HCT116 (cell line): ENCODE data around the gene PHYKPL. TPM values are rescaled to one million over a fixed set of nuclear protein-coding genes. Genes with fewer than 3 reads are reported as not detected.

ENCODE experiments used
- ATAC-seq: fragments of 200-7000 bp; cut with Tn5 transposase; 2 replicates; pipeline ENCODE4 v1.9.1; 2020; ENCODE audit warnings: mild to moderate bottlenecking, moderate library complexity
- BruUV-seq: library from RNA; stranded (reverse); fragments of 400-500 nt; replicated peaks from 2 replicates; lab custom pipeline; 2021; lab: Mats Ljungman, UMichigan
- CTCF ChIA-PET: fragments of 300-600 bp; sonication (Branson Sonifier 250); formaldehyde crosslinking; loops from one replicate; lab custom pipeline; 2021; ENCODE audit warnings: antibody characterized with exemption; lab: Charles Lee
- POLR2A ChIA-PET: fragments of 300-600, 350-600 bp; sonication (Branson Sonifier 250); formaldehyde crosslinking; loops from one replicate; lab custom pipeline; 2021; ENCODE audit warnings: antibody characterized with exemption; lab: Charles Lee
- RAD21 ChIA-PET, 2 experiments: fragments of 300-600 bp; sonication (Branson Sonifier 250); formaldehyde crosslinking; loops; one replicate each; lab custom pipeline; 2023; ENCODE audit warnings: low total read pairs in 2 of 2; ENCODE audit not compliant: uncharacterized antibody in 2 of 2, unreplicated experiment in 2 of 2, low non-redundant PET in 1 of 2; lab: Charles Lee
- DNase-seq: peaks from one replicate; pipeline ENCODE4 v3.0.0-alpha.2; 2010; ENCODE audit warnings: low read depth, low spot score
- H2AFZ ChIP-seq: fragments of 200-600 bp; shearing (Covaris generic), sonication (generic); 2 replicates; pipeline ENCODE4 v1.6.1; 2017; ENCODE audit warnings: low read depth, mixed run types, mixed read lengths, antibody characterized with exemption, low read length; ENCODE audit not compliant: poor library complexity, severe bottlenecking
- H3K27ac ChIP-seq: 2 replicates; pipeline ENCODE4 v1.5.1; 2012; ENCODE audit warnings: low read depth, low read length
- H3K27me3 ChIP-seq: fragments of 200-600 bp; sonication (generic); 2 replicates; pipeline ENCODE4 v1.6.1; 2016; ENCODE audit warnings: mixed run types, low read length, mixed read lengths; ENCODE audit not compliant: insufficient read depth
- H3K36me3 ChIP-seq, 2 experiments: fragments of 200-500 bp in 1 of 2; fragments of 200-600 bp in 1 of 2; sonication (Bioruptor generic) in 1 of 2; sonication (generic) in 1 of 2; 2 replicates each; pipeline versions ENCODE4 v1.5.1 to v1.6.1; 2014 to 2016; ENCODE audit warnings: low read length in 2 of 2, inconsistent platforms in 1 of 2, mixed read lengths in 1 of 2, mixed run types in 1 of 2; ENCODE audit not compliant: insufficient read depth in 2 of 2, control insufficient read depth in 1 of 2
- H3K4me1 ChIP-seq, 2 experiments: fragments of 200-600 bp in 1 of 2; sonication (generic) in 1 of 2; 2 replicates each; pipeline versions ENCODE4 v1.5.1 to v1.6.1; 2012 to 2017; ENCODE audit warnings: low read length in 2 of 2, inconsistent platforms in 1 of 2, mild to moderate bottlenecking in 1 of 2, mixed read lengths in 1 of 2, mixed run types in 1 of 2, moderate library complexity in 1 of 2; ENCODE audit not compliant: insufficient read depth in 2 of 2, control insufficient read depth in 1 of 2
- H3K4me2 ChIP-seq: fragments of 200-600 bp; sonication (generic); 2 replicates; pipeline ENCODE4 v1.6.1; 2017; ENCODE audit warnings: mixed run types, low read length, mixed read lengths
- H3K4me3 ChIP-seq, 2 experiments: fragments of 200-600 bp in 1 of 2; sonication (generic) in 1 of 2; replicated peaks in 1 of 2; 2 replicates each; pipeline ENCODE4 v1.5.1; 2011 to 2016; ENCODE audit warnings: low read length in 2 of 2, control low read depth in 1 of 2, low read depth in 1 of 2, mild to moderate bottlenecking in 1 of 2, mixed read lengths in 1 of 2, mixed run types in 1 of 2
- H3K79me2 ChIP-seq: fragments of 200-600 bp; sonication (generic); 2 replicates; pipeline ENCODE4 v1.6.1; 2017; ENCODE audit warnings: mild to moderate bottlenecking, mixed run types, low read length, moderate library complexity, mixed read lengths; ENCODE audit not compliant: insufficient read depth
- H3K9ac ChIP-seq: fragments of 200-600 bp; sonication (generic); 2 replicates; pipeline ENCODE4 v1.6.1; 2016; ENCODE audit warnings: low read length, mixed read lengths
- H3K9me2 ChIP-seq: fragments of 200-600 bp; sonication (generic), shearing (Covaris generic); 2 replicates; pipeline ENCODE4 v1.6.1; 2017; ENCODE audit warnings: mixed run types, mild to moderate bottlenecking, moderate library complexity; ENCODE audit not compliant: insufficient read depth
- H3K9me3 ChIP-seq, 2 experiments: fragments of 200-500 bp in 1 of 2; fragments of 200-600 bp in 1 of 2; sonication (Bioruptor generic) in 1 of 2; sonication (generic) in 1 of 2; 2 replicates each; pipeline ENCODE4 v1.6.1; 2014 to 2017; ENCODE audit warnings: low read length in 2 of 2, mixed read lengths in 2 of 2, inconsistent platforms in 1 of 2, low read depth in 1 of 2, mild to moderate bottlenecking in 1 of 2, mixed run types in 1 of 2, moderate library complexity in 1 of 2; ENCODE audit not compliant: control insufficient read depth in 1 of 2, insufficient read depth in 1 of 2
- H4K20me1 ChIP-seq: fragments of 200-600 bp; sonication (generic), shearing (Covaris generic); 2 replicates; pipeline ENCODE4 v1.6.1; 2017; ENCODE audit warnings: mixed run types, mild to moderate bottlenecking, moderate library complexity; ENCODE audit not compliant: insufficient read depth
- CEBPB ChIP-seq: IDR thresholded peaks from 2 replicates; pipeline ENCODE4 v1.6.1; 2012; ENCODE audit warnings: low read depth
- ELF1 ChIP-seq: IDR thresholded peaks from 2 replicates; pipeline ENCODE4 v1.6.1; 2012; ENCODE audit warnings: low read depth, borderline replicate concordance
- EZH2 ChIP-seq: fragments of 200-600 bp; sonication (generic); IDR thresholded peaks from 2 replicates; pipeline ENCODE4 v1.6.1; 2017; ENCODE audit warnings: antibody characterized with exemption, mixed run types
- JUND ChIP-seq: IDR thresholded peaks from 2 replicates; pipeline ENCODE4 v1.6.1; 2012
- SIN3A ChIP-seq: IDR thresholded peaks from 2 replicates; pipeline ENCODE4 v1.6.1; 2012; ENCODE audit warnings: low read depth
- SRF ChIP-seq: IDR thresholded peaks from 2 replicates; pipeline ENCODE4 v1.6.1; 2012; ENCODE audit warnings: low read depth
- TCF7L2 ChIP-seq: IDR thresholded peaks from 2 replicates; pipeline ENCODE4 v1.7.0; 2011; ENCODE audit warnings: borderline replicate concordance, inconsistent platforms; ENCODE audit not compliant: insufficient read depth, insufficient read length; ENCODE audit errors: extremely low read depth
- YY1 ChIP-seq: IDR thresholded peaks from 2 replicates; pipeline ENCODE4 v1.6.1; 2011; ENCODE audit warnings: low read length, low read depth, moderate library complexity, mild to moderate bottlenecking; ENCODE audit not compliant: insufficient replicate concordance; ENCODE audit errors: extremely low read depth
- intact Hi-C: fragments of 100-400 bp; cut with micrococcal nuclease; formaldehyde crosslinking; loops from 2 replicates; pipeline ENCODE4 v1.10.0; 2022
- total RNA-seq: library from RNA; stranded (reverse); gene quantifications from one replicate; pipeline ENCODE4 v1.2.1, GENCODE V29; 2021; ENCODE audit not compliant: unreplicated experiment
- TF ChIP-seq, protein P1 (sequence below), 3 experiments: fragments of 200-600 bp in 1 of 3; sonication (generic) in 1 of 3; IDR thresholded peaks in 2 of 3; conservative IDR thresholded peaks in 1 of 3; 2 replicates each; pipeline ENCODE4 v1.5.1; 2012 to 2017; ENCODE audit warnings: low read depth in 2 of 3, low read length in 2 of 3, antibody characterized with exemption in 1 of 3, borderline replicate concordance in 1 of 3, control low read depth in 1 of 3, mild to moderate bottlenecking in 1 of 3, mixed read lengths in 1 of 3, mixed run types in 1 of 3, moderate library complexity in 1 of 3; ENCODE audit not compliant: insufficient read depth in 1 of 3

PHYKPL gene
- total RNA-seq, 1 experiment from 2014 or later = 57.8 TPM

DNA sequence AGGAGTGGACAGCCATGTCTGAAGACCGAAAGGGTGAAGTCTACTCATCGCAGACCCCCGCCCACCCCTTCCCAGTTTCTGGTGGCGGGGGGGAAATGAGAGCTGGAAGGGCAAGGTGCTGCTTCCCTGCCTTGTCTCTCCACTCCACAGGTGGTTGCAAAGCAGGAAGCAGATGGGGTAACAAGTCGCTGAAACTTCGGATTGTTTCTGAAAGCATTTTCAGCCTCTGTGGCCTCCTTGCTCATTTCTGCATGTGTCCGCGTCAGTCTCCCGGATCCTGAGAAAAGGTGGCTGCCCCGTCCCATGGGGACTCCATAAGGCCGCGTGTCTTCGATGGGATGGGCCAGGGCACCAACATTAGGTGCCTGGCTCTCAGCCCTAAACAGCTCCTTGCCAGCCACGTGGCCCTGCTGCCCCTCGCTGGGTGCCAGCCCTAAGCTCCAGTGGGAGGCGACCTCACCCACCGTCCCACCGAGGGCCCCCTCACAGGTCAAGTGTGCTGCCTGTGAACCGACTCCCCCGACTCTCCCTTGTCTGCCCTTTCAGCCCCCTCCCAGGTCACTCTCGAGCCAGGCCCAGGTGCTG, 971 bp downstream of the PHYKPL start:
- peak overlapping the region; percentile 98 for H3K9ac ChIP-seq
- ChIA-PET RAD21 (no interaction called here), POLR2A (no interaction called here), CTCF (no interaction called here)
- no peak overlapping the region for H2AFZ ChIP-seq
- H3K4me1 ChIP-seq = peaks cover 13 to 31% of the 10 kb centered on the region in 2 experiments
- H3K79me2 ChIP-seq = peaks cover 30% of the 10 kb centered on the region
- TSS peak; percentile 42 for BruUV-seq
- peaks cover 3 to 37% of the 10 kb centered on the region in 2 experiments; a peak in 3 of 4 replicates for H3K36me3 ChIP-seq
- H3K9me3 ChIP-seq = no peaks in the 10 kb centered on the region
- peak overlapping the region; percentile 95 for H3K27ac ChIP-seq
- H3K4me3 ChIP-seq = peak overlapping the region; percentile 94 to 99
- H3K27me3 ChIP-seq = no peaks in the 10 kb centered on the region
- H4K20me1 ChIP-seq = no peaks in the 10 kb centered on the region
- no peak for TF ChIP-seq SIN3A
- TF ChIP-seq YY1 = no peak
- TF ChIP-seq, protein P1, sequence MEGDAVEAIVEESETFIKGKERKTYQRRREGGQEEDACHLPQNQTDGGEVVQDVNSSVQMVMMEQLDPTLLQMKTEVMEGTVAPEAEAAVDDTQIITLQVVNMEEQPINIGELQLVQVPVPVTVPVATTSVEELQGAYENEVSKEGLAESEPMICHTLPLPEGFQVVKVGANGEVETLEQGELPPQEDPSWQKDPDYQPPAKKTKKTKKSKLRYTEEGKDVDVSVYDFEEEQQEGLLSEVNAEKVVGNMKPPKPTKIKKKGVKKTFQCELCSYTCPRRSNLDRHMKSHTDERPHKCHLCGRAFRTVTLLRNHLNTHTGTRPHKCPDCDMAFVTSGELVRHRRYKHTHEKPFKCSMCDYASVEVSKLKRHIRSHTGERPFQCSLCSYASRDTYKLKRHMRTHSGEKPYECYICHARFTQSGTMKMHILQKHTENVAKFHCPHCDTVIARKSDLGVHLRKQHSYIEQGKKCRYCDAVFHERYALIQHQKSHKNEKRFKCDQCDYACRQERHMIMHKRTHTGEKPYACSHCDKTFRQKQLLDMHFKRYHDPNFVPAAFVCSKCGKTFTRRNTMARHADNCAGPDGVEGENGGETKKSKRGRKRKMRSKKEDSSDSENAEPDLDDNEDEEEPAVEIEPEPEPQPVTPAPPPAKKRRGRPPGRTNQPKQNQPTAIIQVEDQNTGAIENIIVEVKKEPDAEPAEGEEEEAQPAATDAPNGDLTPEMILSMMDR (IDR thresholded peaks at IDR 0.05 in 2 of 3, conservative IDR thresholded peaks at IDR 0.05 in 1 of 3; ENCODE audit: borderline replicate concordance in 1 of 3, insufficient read depth in 1 of 3, low read depth in 2 of 3, low read length in 2 of 3) = no peak
- no peak for TF ChIP-seq SRF
- no peak for TF ChIP-seq TCF7L2
- TF ChIP-seq JUND = no peak
- no peak for TF ChIP-seq CEBPB
- TF ChIP-seq EZH2 = no peak
- no peak for TF ChIP-seq ELF1
- no peak for DNase-seq
- peak overlapping the region; percentile 93 for H3K4me2 ChIP-seq
- no peaks in the 10 kb centered on the region for H3K9me2 ChIP-seq
- intact Hi-C loops = no loop called here
- ATAC-seq = peak; percentile 10
